ENCODE data around the gene MAGEF1. TPM values are rescaled to one million over a fixed set of nuclear protein-coding genes. Genes with fewer than 3 reads are reported as not detected.
A peak's percentile ranks its signal among the peaks of the same experiment; 100 is the strongest.

The MAGEF1 gene
- total RNA-seq, 2 experiments from 2014 or later = 5.8 to 6.1 TPM

- Mint-ChIP-seq H3K27me3 (peaks cover 9% of the 10 kb centered on the region), H3K9me3 (no peaks in the 10 kb centered on the region), H3K27ac (no peak overlapping the region), H3K4me3 (no peak overlapping the region), H3K4me1 (ENCODE audit: low read depth) (no peaks in the 10 kb centered on the region), H3K36me3 (ENCODE audit: low read depth) (no peaks in the 10 kb centered on the region)
- ATAC-seq (ENCODE audit: poor library complexity) = no peak
- Histone ChIP-seq H3K4me1 (ENCODE audit: insufficient read depth, low read length) (no peaks in the 10 kb centered on the region), H3K9me3 (ENCODE audit: control insufficient read depth in 1 of 2, insufficient read depth in 1 of 2, low read length in 2 of 2) (no peaks in the 10 kb centered on the region), H3K36me3 (ENCODE audit: insufficient read depth, low read length) (no peaks in the 10 kb centered on the region), H3K27ac (ENCODE audit: low read depth in 1 of 2, low read length in 2 of 2) (no peak overlapping the region), H3K27me3 (ENCODE audit: control insufficient read depth in 1 of 2, insufficient read depth in 2 of 2, low read length in 2 of 2) (peaks cover 0 to 5% of the 10 kb centered on the region in 2 experiments), H3K4me3 (ENCODE audit: low read length) (no peak overlapping the region)
- intact Hi-C loops (cut with DNase I, micrococcal nuclease) = no loop called here
- DNase-seq = no peak
- no peak for TF ChIP-seq CTCF (IDR thresholded peaks at IDR 0.05)
- CTCF ChIA-PET = no interaction called here
- POLR2A ChIA-PET = no interaction called here
Measured at GRCh38 chr3:184749168-184749744, 37.4 kb upstream of the MAGEF1 start.

GRCh38 chr3:184748219-184749135, 36.6 kb upstream of the MAGEF1 start:
- CTCF ChIA-PET = no interaction called here
- POLR2A ChIA-PET = no interaction called here
- Histone ChIP-seq H3K27ac (ENCODE audit: low read depth in 1 of 2, low read length in 2 of 2) (no peak overlapping the region), H3K9me3 (ENCODE audit: control insufficient read depth in 1 of 2, insufficient read depth in 1 of 2, low read length in 2 of 2) (no peaks in the 10 kb centered on the region), H3K4me1 (ENCODE audit: insufficient read depth, low read length) (no peaks in the 10 kb centered on the region), H3K36me3 (ENCODE audit: insufficient read depth, low read length) (no peaks in the 10 kb centered on the region), H3K4me3 (ENCODE audit: low read length) (no peak overlapping the region), H3K27me3 (ENCODE audit: control insufficient read depth in 1 of 2, insufficient read depth in 2 of 2, low read length in 2 of 2) (peaks cover 0 to 5% of the 10 kb centered on the region in 2 experiments)
- ATAC-seq (ENCODE audit: poor library complexity) (no peak), DNase-seq (peak in 4 of 14 experiments; percentile 8 to 58 (median 25))
- Mint-ChIP-seq H3K4me3 (no peak overlapping the region), H3K27ac (no peak overlapping the region), H3K4me1 (ENCODE audit: low read depth) (no peaks in the 10 kb centered on the region), H3K27me3 (peaks cover 9% of the 10 kb centered on the region), H3K36me3 (ENCODE audit: low read depth) (no peaks in the 10 kb centered on the region), H3K9me3 (no peaks in the 10 kb centered on the region)
- TF ChIP-seq CTCF (IDR thresholded peaks at IDR 0.05) = no peak
- intact Hi-C loops (cut with DNase I, micrococcal nuclease) = no loop called here

GRCh38 chr3:184746131-184747120, 34.6 kb upstream of the MAGEF1 start:
- POLR2A ChIA-PET = no interaction called here
- ATAC-seq (ENCODE audit: poor library complexity) (no peak), DNase-seq (no peak)
- no peak for TF ChIP-seq CTCF (IDR thresholded peaks at IDR 0.05)
- Mint-ChIP-seq H3K9me3 (no peaks in the 10 kb centered on the region), H3K27ac (no peak overlapping the region), H3K4me1 (ENCODE audit: low read depth) (no peaks in the 10 kb centered on the region), H3K27me3 (peaks cover 9% of the 10 kb centered on the region), H3K36me3 (ENCODE audit: low read depth) (no peaks in the 10 kb centered on the region), H3K4me3 (no peak overlapping the region)
- Histone ChIP-seq H3K27ac (ENCODE audit: low read depth in 1 of 2, low read length in 2 of 2) (no peak overlapping the region), H3K4me1 (ENCODE audit: insufficient read depth, low read length) (no peaks in the 10 kb centered on the region), H3K36me3 (ENCODE audit: insufficient read depth, low read length) (no peaks in the 10 kb centered on the region), H3K9me3 (ENCODE audit: control insufficient read depth in 1 of 2, insufficient read depth in 1 of 2, low read length in 2 of 2) (no peaks in the 10 kb centered on the region), H3K4me3 (ENCODE audit: low read length) (no peak overlapping the region), H3K27me3 (ENCODE audit: control insufficient read depth in 1 of 2, insufficient read depth in 2 of 2, low read length in 2 of 2) (peaks cover 0 to 5% of the 10 kb centered on the region in 2 experiments)
- CTCF ChIA-PET = no interaction called here
- intact Hi-C loops (cut with DNase I, micrococcal nuclease) = no loop called here
